ENCODE data around the gene EXT2. TPM values are rescaled to one million over a fixed set of nuclear protein-coding genes. Genes with fewer than 3 reads are reported as not detected.

EXT2 gene
- total RNA-seq, 1 experiment from 2014 or later, result 39.1 TPM

DNA sequence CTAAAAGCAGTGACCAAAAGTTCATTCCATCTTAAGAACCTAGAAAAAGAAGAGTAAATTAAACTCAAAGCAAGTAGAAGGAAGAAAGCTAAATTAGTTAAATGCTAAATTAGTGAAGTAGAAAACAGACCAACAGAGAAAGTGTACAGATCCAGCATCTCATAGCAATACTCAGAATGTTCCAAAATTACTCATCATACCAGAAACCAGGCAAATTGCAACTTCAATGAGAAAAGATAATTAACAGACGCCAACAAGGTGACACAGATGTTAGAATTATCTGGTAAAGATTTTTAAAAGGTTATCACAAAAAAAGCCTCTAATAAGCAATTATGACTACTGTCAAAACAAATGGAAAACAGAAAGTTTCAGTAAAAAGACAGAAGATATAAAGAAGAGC, 117.7 kb downstream of the EXT2 start:
- Mint-ChIP-seq H3K27ac (no peak overlapping the region), H3K4me3 (no peak overlapping the region), H3K4me1 (no peaks in the 10 kb centered on the region), H3K36me3 (peaks cover 11% of the 10 kb centered on the region), H3K9me3 (peaks cover 17% of the 10 kb centered on the region), H3K27me3 (ENCODE audit: low read depth) (no peaks in the 10 kb centered on the region)
- DNase-seq (ENCODE audit: low spot score), result no peak
- no peak for ATAC-seq
- TF ChIP-seq, protein P1, sequence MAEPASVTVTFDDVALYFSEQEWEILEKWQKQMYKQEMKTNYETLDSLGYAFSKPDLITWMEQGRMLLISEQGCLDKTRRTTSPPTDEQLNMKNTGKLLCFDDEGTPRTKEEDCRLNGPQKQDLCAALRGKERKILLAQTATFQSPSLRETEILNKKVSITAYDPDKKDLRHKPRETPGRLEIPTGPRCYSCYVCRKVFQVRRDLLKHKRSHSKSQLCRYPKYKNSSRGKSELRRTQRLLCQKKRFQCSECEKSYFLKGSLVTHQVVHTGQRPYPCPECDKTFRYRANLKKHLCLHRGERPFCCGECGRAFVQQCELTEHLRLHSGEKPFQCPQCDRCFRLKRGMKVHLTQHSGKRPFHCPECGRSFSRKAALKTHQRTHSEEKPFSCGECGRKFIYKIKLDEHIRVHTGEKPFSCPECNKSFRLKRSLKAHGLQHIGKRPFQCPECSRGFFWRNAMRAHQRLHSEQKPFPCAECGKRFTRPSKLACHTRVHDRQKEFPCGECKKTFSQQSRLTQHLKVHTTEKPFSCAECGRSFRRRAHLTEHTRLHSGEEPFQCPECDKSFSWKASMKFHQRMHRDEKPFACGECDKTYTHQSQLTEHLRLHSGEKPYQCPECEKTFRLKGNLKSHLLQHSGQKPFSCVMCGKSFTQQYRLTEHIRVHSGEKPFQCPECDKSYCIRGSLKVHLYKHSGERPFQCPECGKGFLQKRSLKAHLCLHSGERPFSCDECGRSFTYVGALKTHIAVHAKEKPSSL (CRISPR knock-in tag; conservative IDR thresholded peaks at IDR 0.05), result no peak
- TF ChIP-seq, protein P2, sequence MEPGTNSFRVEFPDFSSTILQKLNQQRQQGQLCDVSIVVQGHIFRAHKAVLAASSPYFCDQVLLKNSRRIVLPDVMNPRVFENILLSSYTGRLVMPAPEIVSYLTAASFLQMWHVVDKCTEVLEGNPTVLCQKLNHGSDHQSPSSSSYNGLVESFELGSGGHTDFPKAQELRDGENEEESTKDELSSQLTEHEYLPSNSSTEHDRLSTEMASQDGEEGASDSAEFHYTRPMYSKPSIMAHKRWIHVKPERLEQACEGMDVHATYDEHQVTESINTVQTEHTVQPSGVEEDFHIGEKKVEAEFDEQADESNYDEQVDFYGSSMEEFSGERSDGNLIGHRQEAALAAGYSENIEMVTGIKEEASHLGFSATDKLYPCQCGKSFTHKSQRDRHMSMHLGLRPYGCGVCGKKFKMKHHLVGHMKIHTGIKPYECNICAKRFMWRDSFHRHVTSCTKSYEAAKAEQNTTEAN (CRISPR knock-in tag; IDR thresholded peaks at IDR 0.05), result no peak
- TF ChIP-seq, protein P3, sequence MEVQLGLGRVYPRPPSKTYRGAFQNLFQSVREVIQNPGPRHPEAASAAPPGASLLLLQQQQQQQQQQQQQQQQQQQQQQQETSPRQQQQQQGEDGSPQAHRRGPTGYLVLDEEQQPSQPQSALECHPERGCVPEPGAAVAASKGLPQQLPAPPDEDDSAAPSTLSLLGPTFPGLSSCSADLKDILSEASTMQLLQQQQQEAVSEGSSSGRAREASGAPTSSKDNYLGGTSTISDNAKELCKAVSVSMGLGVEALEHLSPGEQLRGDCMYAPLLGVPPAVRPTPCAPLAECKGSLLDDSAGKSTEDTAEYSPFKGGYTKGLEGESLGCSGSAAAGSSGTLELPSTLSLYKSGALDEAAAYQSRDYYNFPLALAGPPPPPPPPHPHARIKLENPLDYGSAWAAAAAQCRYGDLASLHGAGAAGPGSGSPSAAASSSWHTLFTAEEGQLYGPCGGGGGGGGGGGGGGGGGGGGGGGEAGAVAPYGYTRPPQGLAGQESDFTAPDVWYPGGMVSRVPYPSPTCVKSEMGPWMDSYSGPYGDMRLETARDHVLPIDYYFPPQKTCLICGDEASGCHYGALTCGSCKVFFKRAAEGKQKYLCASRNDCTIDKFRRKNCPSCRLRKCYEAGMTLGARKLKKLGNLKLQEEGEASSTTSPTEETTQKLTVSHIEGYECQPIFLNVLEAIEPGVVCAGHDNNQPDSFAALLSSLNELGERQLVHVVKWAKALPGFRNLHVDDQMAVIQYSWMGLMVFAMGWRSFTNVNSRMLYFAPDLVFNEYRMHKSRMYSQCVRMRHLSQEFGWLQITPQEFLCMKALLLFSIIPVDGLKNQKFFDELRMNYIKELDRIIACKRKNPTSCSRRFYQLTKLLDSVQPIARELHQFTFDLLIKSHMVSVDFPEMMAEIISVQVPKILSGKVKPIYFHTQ (CRISPR knock-in tag; IDR thresholded peaks at IDR 0.05), result no peak
- TF ChIP-seq, protein P4, sequence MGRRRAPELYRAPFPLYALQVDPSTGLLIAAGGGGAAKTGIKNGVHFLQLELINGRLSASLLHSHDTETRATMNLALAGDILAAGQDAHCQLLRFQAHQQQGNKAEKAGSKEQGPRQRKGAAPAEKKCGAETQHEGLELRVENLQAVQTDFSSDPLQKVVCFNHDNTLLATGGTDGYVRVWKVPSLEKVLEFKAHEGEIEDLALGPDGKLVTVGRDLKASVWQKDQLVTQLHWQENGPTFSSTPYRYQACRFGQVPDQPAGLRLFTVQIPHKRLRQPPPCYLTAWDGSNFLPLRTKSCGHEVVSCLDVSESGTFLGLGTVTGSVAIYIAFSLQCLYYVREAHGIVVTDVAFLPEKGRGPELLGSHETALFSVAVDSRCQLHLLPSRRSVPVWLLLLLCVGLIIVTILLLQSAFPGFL (CRISPR knock-in tag; IDR thresholded peaks at IDR 0.05; ENCODE audit: borderline replicate concordance), result no peak
- POLR2A ChIA-PET, result no interaction called here
- CTCF ChIA-PET, result no interaction called here

DNA sequence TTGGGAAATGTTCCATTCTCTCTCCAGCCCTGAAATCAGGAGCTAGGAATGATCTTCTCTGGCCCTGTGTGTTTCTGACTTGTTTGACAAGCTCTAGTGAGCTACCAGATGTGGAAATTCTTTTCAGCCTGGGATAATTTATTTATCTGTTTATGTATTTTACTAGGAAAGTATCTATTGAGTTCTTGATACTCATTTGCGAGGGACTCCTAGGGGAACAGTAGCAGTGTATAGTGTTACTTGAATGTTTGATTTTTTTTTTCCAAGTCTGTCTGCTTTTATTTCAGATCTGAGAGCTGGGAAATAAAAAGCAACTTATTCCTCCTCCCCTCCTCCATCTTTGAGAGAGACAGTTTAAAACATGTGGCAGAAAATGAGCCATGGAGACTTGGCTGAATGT, 122.0 kb downstream of the EXT2 start:
- DNase-seq (ENCODE audit: low spot score) (no peak), ATAC-seq (no peak)
- Mint-ChIP-seq H3K4me3 (no peak overlapping the region), H3K27me3 (ENCODE audit: low read depth) (no peaks in the 10 kb centered on the region), H3K9me3 (peaks cover 8% of the 10 kb centered on the region), H3K27ac (no peak overlapping the region), H3K36me3 (0 out of 2 replicates have a peak, but pooled peaks cover 3% of the 10 kb centered on the region), H3K4me1 (no peaks in the 10 kb centered on the region)
- TF ChIP-seq, protein P5, sequence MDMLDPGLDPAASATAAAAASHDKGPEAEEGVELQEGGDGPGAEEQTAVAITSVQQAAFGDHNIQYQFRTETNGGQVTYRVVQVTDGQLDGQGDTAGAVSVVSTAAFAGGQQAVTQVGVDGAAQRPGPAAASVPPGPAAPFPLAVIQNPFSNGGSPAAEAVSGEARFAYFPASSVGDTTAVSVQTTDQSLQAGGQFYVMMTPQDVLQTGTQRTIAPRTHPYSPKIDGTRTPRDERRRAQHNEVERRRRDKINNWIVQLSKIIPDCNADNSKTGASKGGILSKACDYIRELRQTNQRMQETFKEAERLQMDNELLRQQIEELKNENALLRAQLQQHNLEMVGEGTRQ (CRISPR knock-in tag; IDR thresholded peaks at IDR 0.05), result no peak
- TF ChIP-seq RORB (CRISPR knock-in tag; IDR thresholded peaks at IDR 0.05) (no peak), ELF4 (CRISPR knock-in tag; IDR thresholded peaks at IDR 0.05; ENCODE audit: low read depth) (no peak), ZNF121 (CRISPR knock-in tag; IDR thresholded peaks at IDR 0.05) (no peak), ZNF423 (CRISPR knock-in tag; IDR thresholded peaks at IDR 0.05) (no peak), FOXJ3 (CRISPR knock-in tag; IDR thresholded peaks at IDR 0.05; ENCODE audit: borderline replicate concordance) (no peak), ZNF416 (CRISPR knock-in tag; IDR thresholded peaks at IDR 0.05) (no peak), ATF1 (CRISPR knock-in tag; IDR thresholded peaks at IDR 0.05) (no peak), TEAD4 (CRISPR knock-in tag; IDR thresholded peaks at IDR 0.05) (no peak)
- TF ChIP-seq, protein P6, sequence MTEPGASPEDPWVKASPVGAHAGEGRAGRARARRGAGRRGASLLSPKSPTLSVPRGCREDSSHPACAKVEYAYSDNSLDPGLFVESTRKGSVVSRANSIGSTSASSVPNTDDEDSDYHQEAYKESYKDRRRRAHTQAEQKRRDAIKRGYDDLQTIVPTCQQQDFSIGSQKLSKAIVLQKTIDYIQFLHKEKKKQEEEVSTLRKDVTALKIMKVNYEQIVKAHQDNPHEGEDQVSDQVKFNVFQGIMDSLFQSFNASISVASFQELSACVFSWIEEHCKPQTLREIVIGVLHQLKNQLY (CRISPR knock-in tag; IDR thresholded peaks at IDR 0.05), result no peak
- CTCF ChIA-PET, result interaction anchor here (1.2 kb wide), 1 partner anchor 85 kb away, joined by 3 read pairs; no protein-coding TSS in a partner anchor
- POLR2A ChIA-PET, result no interaction called here

Measured in WTC11 (cell line).